SK-N-SH (cell line): ENCODE data around the gene SUCNR1. TPM values are rescaled to one million over a fixed set of nuclear protein-coding genes. Genes with fewer than 3 reads are reported as not detected.

Source experiments
- CTCF ChIA-PET: fragments of 300-600, 350-600 bp; formaldehyde crosslinking; extraction: SDS; loops from one replicate; lab custom pipeline; 2021; lab: Yijun Ruan, JAX
- POLR2A ChIA-PET: fragments of 350-600 bp; sonication (Branson Sonifier 250); formaldehyde crosslinking; extraction: SDS; loops from one replicate; lab custom pipeline; 2020; ENCODE audit warnings: antibody characterized with exemption, inconsistent platforms; lab: Yijun Ruan, JAX
- DNase-seq: peaks from one replicate; pipeline ENCODE4 v3.0.0; 2012
- H2AFZ ChIP-seq: fragments of 200-600 bp; sonication (generic); 2 replicates; pipeline ENCODE4 v1.8.1; 2016; ENCODE audit warnings: antibody characterized with exemption, mild to moderate bottlenecking, low read depth
- H3F3A ChIP-seq: fragments of 200-600 bp; sonication (generic); replicated peaks from 2 replicates; pipeline ENCODE3; 2016; ENCODE audit warnings: antibody characterized with exemption, mild to moderate bottlenecking; ENCODE audit not compliant: insufficient read depth
- H3K27ac ChIP-seq, 2 experiments: fragments of 200-500 bp in 1 of 2; fragments of 200-600 bp in 1 of 2; sonication (Bioruptor generic) in 1 of 2; sonication (generic), shearing (Covaris generic) in 1 of 2; 2 replicates each; pipeline versions ENCODE4 v1.5.1 to v1.6.1; 2014 to 2016; ENCODE audit warnings: low read depth in 2 of 2, inconsistent platforms in 1 of 2, low read length in 1 of 2, mild to moderate bottlenecking in 1 of 2, mixed read lengths in 1 of 2
- H3K27me3 ChIP-seq: fragments of 200-600 bp; sonication (generic), shearing (Covaris generic); 2 replicates; pipeline ENCODE4 v1.6.1; 2016; ENCODE audit warnings: mixed run types; ENCODE audit not compliant: insufficient read depth
- H3K36me3 ChIP-seq, 2 experiments: fragments of 200-500 bp in 1 of 2; fragments of 200-600 bp in 1 of 2; sonication (Bioruptor generic) in 1 of 2; sonication (generic) in 1 of 2; replicated peaks in 1 of 2; 2 replicates each; pipeline versions ENCODE3 to v1.5.1; 2014 to 2016; ENCODE audit warnings: low read length in 1 of 2, mild to moderate bottlenecking in 1 of 2; ENCODE audit not compliant: insufficient read depth in 2 of 2, control insufficient read depth in 1 of 2
- H3K4me1 ChIP-seq, 2 experiments: fragments of 200-500 bp in 1 of 2; fragments of 200-600 bp in 1 of 2; sonication (Bioruptor generic) in 1 of 2; sonication (generic), shearing (Covaris generic) in 1 of 2; 2 replicates each; pipeline versions ENCODE4 v1.5.1 to v1.6.1; 2014 to 2016; ENCODE audit warnings: low read depth in 1 of 2, low read length in 1 of 2, mixed run types in 1 of 2; ENCODE audit not compliant: insufficient read depth in 2 of 2, control insufficient read depth in 1 of 2
- H3K4me2 ChIP-seq: fragments of 200-600 bp; sonication (generic), shearing (Covaris generic); 2 replicates; pipeline ENCODE4 v1.6.1; 2017; ENCODE audit warnings: mixed run types
- H3K4me3 ChIP-seq, 2 experiments: fragments of 200-500 bp in 1 of 2; fragments of 200-600 bp in 1 of 2; sonication (Bioruptor generic) in 1 of 2; sonication (generic), shearing (Covaris generic) in 1 of 2; 2 replicates each; pipeline versions ENCODE4 v1.5.1 to v1.8.1; 2014 to 2016; ENCODE audit warnings: low read depth in 2 of 2, inconsistent platforms in 1 of 2, low read length in 1 of 2, mild to moderate bottlenecking in 1 of 2, mixed read lengths in 1 of 2, moderate library complexity in 1 of 2
- H3K79me2 ChIP-seq: fragments of 200-600 bp; sonication (generic); 2 replicates; pipeline ENCODE4 v1.8.1; 2017; ENCODE audit warnings: mild to moderate bottlenecking; ENCODE audit not compliant: insufficient read depth
- H3K9ac ChIP-seq: fragments of 200-600 bp; sonication (generic); 2 replicates; pipeline ENCODE4 v1.6.1; 2017; ENCODE audit warnings: mixed run types
- H3K9me2 ChIP-seq: fragments of 200-600 bp; sonication (generic); 2 replicates; pipeline ENCODE4 v1.6.1; 2017; ENCODE audit warnings: mixed run types
- H3K9me3 ChIP-seq: fragments of 200-600 bp; sonication (generic); 2 replicates; pipeline ENCODE4 v1.6.1; 2017; ENCODE audit warnings: mixed run types, mild to moderate bottlenecking, moderate library complexity
- H4K20me1 ChIP-seq: fragments of 200-600 bp; sonication (generic); 2 replicates; pipeline ENCODE4 v1.6.1; 2017; ENCODE audit warnings: mild to moderate bottlenecking, mixed run types; ENCODE audit not compliant: insufficient read depth
- CHD2 ChIP-seq: fragments of 150-350 bp; IDR thresholded peaks from 2 replicates; pipeline ENCODE4 v1.6.1; 2018; ENCODE audit warnings: low read length; ENCODE audit not compliant: partially characterized antibody
- CTCF ChIP-seq: fragments of 200-600 bp; sonication (generic); IDR thresholded peaks from 2 replicates; pipeline ENCODE4 v1.6.1; 2017; ENCODE audit warnings: antibody characterized with exemption, mild to moderate bottlenecking, moderate library complexity
- ELF1 ChIP-seq: IDR thresholded peaks from 2 replicates; pipeline ENCODE4 v1.4.0; 2012
- EP300 ChIP-seq, 2 experiments: IDR thresholded peaks; 2 replicates each; pipeline versions ENCODE4 v1.4.0 to v1.6.1; 2012; ENCODE audit warnings: borderline replicate concordance in 1 of 2, low read depth in 1 of 2, low read length in 1 of 2
- EZH2phosphoT487 ChIP-seq: fragments of 200-600 bp; sonication (generic); IDR thresholded peaks from 2 replicates; pipeline ENCODE4 v1.6.1; 2017; ENCODE audit warnings: low read depth, mixed run types, mild to moderate bottlenecking, antibody characterized with exemption, moderate library complexity, borderline replicate concordance
- FOSL2 ChIP-seq: IDR thresholded peaks from 2 replicates; pipeline ENCODE4 v1.4.0; 2012; ENCODE audit warnings: low read depth, mild to moderate bottlenecking, moderate library complexity, borderline replicate concordance
- FOXJ3 ChIP-seq: sonication (generic); formaldehyde crosslinking; IDR thresholded peaks from 2 replicates; pipeline ENCODE4 v1.5.1; 2020; ENCODE audit warnings: mild to moderate bottlenecking, missing genetic modification reagents
- FOXM1 ChIP-seq: IDR thresholded peaks from 2 replicates; pipeline ENCODE4 v1.4.0; 2012; ENCODE audit warnings: low read depth, mild to moderate bottlenecking
- GABPA ChIP-seq: IDR thresholded peaks from 2 replicates; pipeline ENCODE4 v1.4.0; 2012; ENCODE audit warnings: low read depth, mild to moderate bottlenecking
- GATA2 ChIP-seq: sonication (generic); formaldehyde crosslinking; IDR thresholded peaks from 2 replicates; pipeline ENCODE4 v1.5.0; 2020; ENCODE audit warnings: mild to moderate bottlenecking, missing genetic modification reagents
- IRF3 ChIP-seq: fragments of 150-350 bp; IDR thresholded peaks from 2 replicates; pipeline ENCODE4 v1.6.1; 2016; ENCODE audit warnings: mild to moderate bottlenecking, low read depth, low read length
- JUND ChIP-seq: IDR thresholded peaks from 2 replicates; pipeline ENCODE4 v1.4.0; 2012
- MEF2A ChIP-seq: IDR thresholded peaks from 2 replicates; pipeline ENCODE4 v1.4.0; 2012; ENCODE audit warnings: low read depth, borderline replicate concordance
- MXI1 ChIP-seq: IDR thresholded peaks from 2 replicates; pipeline ENCODE4 v1.6.1; 2012; ENCODE audit warnings: mild to moderate bottlenecking, low read depth, low read length, improper control_type of control experiment
- NFIC ChIP-seq: IDR thresholded peaks from 2 replicates; pipeline ENCODE4 v1.4.0; 2012; ENCODE audit warnings: borderline replicate concordance
- PBX3 ChIP-seq: IDR thresholded peaks from 2 replicates; pipeline ENCODE4; 2012
- POLR2AphosphoS5 ChIP-seq: IDR thresholded peaks from 2 replicates; pipeline ENCODE4 v1.6.1; 2012; ENCODE audit warnings: low read depth, low read length
- RCOR1 ChIP-seq: fragments of 150-350 bp; IDR thresholded peaks from 2 replicates; pipeline ENCODE4 v1.6.1; 2017; ENCODE audit warnings: antibody characterized with exemption, low read length
- RXRA ChIP-seq: IDR thresholded peaks from 2 replicates; pipeline ENCODE4 v1.4.0; 2012; ENCODE audit warnings: low read depth, mild to moderate bottlenecking, borderline replicate concordance
- TAF1 ChIP-seq: IDR thresholded peaks from 2 replicates; pipeline ENCODE4 v1.6.1; 2012; ENCODE audit warnings: low read depth, mild to moderate bottlenecking, low read length, moderate library complexity, borderline replicate concordance
- TCF12 ChIP-seq: IDR thresholded peaks from 2 replicates; pipeline ENCODE4 v1.4.0; 2012
- USF2 ChIP-seq: fragments of 150-350 bp; IDR thresholded peaks from 2 replicates; pipeline ENCODE4 v1.6.1; 2017; ENCODE audit warnings: antibody characterized with exemption, low read length, low read depth, borderline replicate concordance
- YY1 ChIP-seq: IDR thresholded peaks from 2 replicates; pipeline ENCODE4 v1.4.0; 2012; ENCODE audit warnings: low read depth, mild to moderate bottlenecking
- WGBS: methylation state at CpG from one replicate; pipeline ENCODE4 v1.1.6; 2017; ENCODE audit warnings: low lambda C conversion rate; 5-methylcytosine and 5-hydroxymethylcytosine counted together
- polyA plus RNA-seq, 3 experiments: library from polyadenylated mRNA; depleted of rRNA; stranded (reverse); fragments of >200 nt; gene quantifications; 2 replicates each; pipeline ENCODE4 v1.2.3, GENCODE V29; 2012

Gene SUCNR1
- polyA plus RNA-seq, 1 of the 3 experiments (the other 2 are of a cell fraction): 1.5 TPM

- H3K4me1 ChIP-seq: peaks cover 2 to 28% of the 10 kb centered on the region in 2 experiments; a peak in 3 of 4 replicates
- H3K27ac ChIP-seq: peak overlapping the region in 1 of 2 experiments; percentile 37; a peak in 2 of 4 replicates
- POLR2A ChIA-PET: no interaction called here
- H3K9me3 ChIP-seq: no peaks in the 10 kb centered on the region
- H3K4me3 ChIP-seq: no peak overlapping the region
- DNase-seq: no peak
- no peak overlapping the region for H3K9ac ChIP-seq
- no peak overlapping the region for H3K4me2 ChIP-seq
- peaks cover 37% of the 10 kb centered on the region for H3F3A ChIP-seq
- 43% methylated on average over 3 of the region's 3 CpGs for WGBS
- peaks cover 81% of the 10 kb centered on the region for H3K79me2 ChIP-seq
- no peaks in the 10 kb centered on the region for H3K27me3 ChIP-seq
- peaks cover 0 to 17% of the 10 kb centered on the region in 2 experiments for H3K36me3 ChIP-seq
- CTCF ChIA-PET: interaction anchor here (1.1 to 1.4 kb wide), 2 partner anchors 373 to 640 kb away, joined by 3 read pairs; no protein-coding TSS in a partner anchor
- TF ChIP-seq CTCF (no peak), EZH2phosphoT487 (no peak), CHD2 (no peak), GATA2 (no peak), MEF2A (no peak), IRF3 (no peak), FOXJ3 (CRISPR knock-in tag) (no peak), ELF1 (no peak), POLR2AphosphoS5 (no peak), RCOR1 (no peak)
- no peaks in the 10 kb centered on the region for H4K20me1 ChIP-seq
- H3K9me2 ChIP-seq: no peaks in the 10 kb centered on the region
- H2AFZ ChIP-seq: no peak overlapping the region
These were observed 46.0 kb downstream of the SUCNR1 start for GRCh38 chr3:151919446-151919845.

GRCh38 chr3:151923901-151924300, 50.5 kb downstream of the SUCNR1 start:
- no peak overlapping the region for H2AFZ ChIP-seq
- TF ChIP-seq JUND (peak; percentile 65), FOXM1 (peak; percentile 76; the same call in 1 of the 2 replicates), FOSL2 (peak; percentile 71; the same call in 1 of the 2 replicates), POLR2AphosphoS5 (peak; percentile 30; the same call in 1 of the 2 replicates), GABPA (no peak), MEF2A (peak; percentile 90), RXRA (no peak), FOXJ3 (CRISPR knock-in tag) (no peak), IRF3 (no peak), YY1 (peak; percentile 26; the same call in 1 of the 2 replicates), PBX3 (peak; percentile 62; the same call in 1 of the 2 replicates), TAF1 (no peak), EP300 (IDR thresholded peaks at IDR 0.05; ENCODE audit: borderline replicate concordance in 1 of 2, low read depth in 1 of 2, low read length in 1 of 2) (peak; percentile 22 to 88; a peak in 2 of 4 replicates), TCF12 (peak; percentile 89), NFIC (peak; percentile 31; the same call in 1 of the 2 replicates), USF2 (no peak), MXI1 (no peak)

More at GRCh38 chr3:151923901-151924300, 50.5 kb downstream of the SUCNR1 start:
- Histone ChIP-seq H4K20me1 (no peaks in the 10 kb centered on the region), H3K79me2 (peaks cover 79% of the 10 kb centered on the region), H3K9me3 (no peaks in the 10 kb centered on the region), H3K4me3 (no peak overlapping the region), H3F3A (peaks cover 37% of the 10 kb centered on the region), H3K4me1 (peaks cover 2 to 26% of the 10 kb centered on the region in 2 experiments; a peak in 3 of 4 replicates), H3K4me2 (peak overlapping the region; percentile 74), H3K27ac (peak overlapping the region; percentile 88 to 96; a peak in 3 of 4 replicates), H3K9ac (peak overlapping the region; percentile 84), H3K9me2 (no peaks in the 10 kb centered on the region), H3K36me3 (peaks cover 0 to 12% of the 10 kb centered on the region in 2 experiments), H3K27me3 (no peaks in the 10 kb centered on the region)
- ChIA-PET POLR2A (no interaction called here), CTCF (no interaction called here)
- no peak for DNase-seq
- WGBS: 0% methylated on average over 1 of the region's 1 CpG
